Prostate gland (tissue), 2 donors: Measurements from ENCODE around the gene SSUH2.

Experiments
- CTCF ChIP-seq, 4 experiments: fragments of 200-600 bp in 2 of 4; fragments of 450-650 bp in 2 of 4; sonication (generic) in 2 of 4; IDR thresholded peaks; 1 replicate in 3 of 4; 2 replicates in 1 of 4; pipeline ENCODE4 v1.5.1; 2016 to 2019; ENCODE audit warnings: antibody characterized with exemption in 4 of 4, mild to moderate bottlenecking in 2 of 4, moderate library complexity in 2 of 4
- POLR2A ChIP-seq: fragments of 450-650 bp; IDR thresholded peaks from one replicate; pipeline ENCODE4 v1.6.1; 2016; ENCODE audit warnings: antibody characterized with exemption, mild to moderate bottlenecking

- TF ChIP-seq CTCF (IDR thresholded peaks at IDR 0.05) (no peak), POLR2A (no peak)
Observed at GRCh38 chr3:8638994-8639658, 5.5 kb downstream of the SSUH2 start.
